HepG2 (cell line): Measurements from ENCODE around the gene SLC45A2. TPM values are rescaled to one million over a fixed set of nuclear protein-coding genes. Genes with fewer than 3 reads are reported as not detected.

Experiments
- ATAC-seq: fragments of 200-7000 bp; cut with Tn5 transposase; 3 replicates; pipeline ENCODE4 v1.9.1; 2020; ENCODE audit warnings: mild to moderate bottlenecking, moderate library complexity
- BruUV-seq: library from RNA; stranded (reverse); fragments of 400-500 nt; replicated peaks from 2 replicates; lab custom pipeline; 2021; lab: Mats Ljungman, UMichigan
- CTCF ChIA-PET: fragments of 300-600 bp; formaldehyde crosslinking; extraction: SDS; loops from one replicate; lab custom pipeline; 2021; ENCODE audit warnings: low total read pairs, inconsistent platforms, low intra/inter-chr PET ratio; lab: Yijun Ruan, JAX
- POLR2A ChIA-PET: fragments of 350-600 bp; sonication (Branson Sonifier 250); formaldehyde crosslinking; loops from one replicate; lab custom pipeline; 2020; ENCODE audit warnings: antibody characterized with exemption, inconsistent platforms; lab: Yijun Ruan, JAX
- DNase-seq: peaks from one replicate; pipeline ENCODE4 v3.0.0-alpha.2; 2015; ENCODE audit warnings: low spot score
- FAIRE-seq: peaks from 3 replicates; lab custom pipeline; 2011; peaks lifted over from hg19 to GRCh38; lab: Jason Lieb, UNC
- H2AFZ ChIP-seq: one replicate; pipeline ENCODE4 v1.6.1; 2011; ENCODE audit warnings: low read length, inconsistent platforms
- H3K27ac ChIP-seq: fragments of 300-600 bp; 3 replicates; pipeline ENCODE4 v1.8.0; 2011; ENCODE audit warnings: mixed run types, mild to moderate bottlenecking, mixed read lengths, low read length, inconsistent platforms; ENCODE audit not compliant: insufficient read depth; ENCODE audit errors: extremely low read length
- H3K27me3 ChIP-seq, 2 experiments: fragments of 200-600 bp in 1 of 2; 2 replicates in 1 of 2; 3 replicates in 1 of 2; pipeline versions ENCODE4 v1.6.0 to v1.8.0; 2011; ENCODE audit warnings: low read length in 2 of 2, mild to moderate bottlenecking in 2 of 2, moderate library complexity in 2 of 2, inconsistent platforms in 1 of 2; ENCODE audit not compliant: insufficient read depth in 2 of 2, control insufficient read depth in 1 of 2
- H3K36me3 ChIP-seq, 2 experiments: fragments of 200-600 bp in 1 of 2; replicated peaks in 1 of 2; 2 replicates in 1 of 2; 3 replicates in 1 of 2; pipeline versions ENCODE4 v1.5.1 to v1.8.0; 2011; ENCODE audit warnings: low read length in 2 of 2, inconsistent platforms in 1 of 2; ENCODE audit not compliant: insufficient read depth in 2 of 2, control insufficient read depth in 1 of 2
- H3K4me1 ChIP-seq: 2 replicates; pipeline ENCODE4 v1.5.1; 2012; ENCODE audit warnings: low read length, inconsistent platforms; ENCODE audit not compliant: insufficient read depth
- H3K4me2 ChIP-seq: 2 replicates; pipeline ENCODE4 v1.6.0; 2011; ENCODE audit warnings: low read depth, low read length, inconsistent platforms
- H3K4me3 ChIP-seq, 3 experiments: fragments of 200-600 bp in 1 of 3; sonication (generic), shearing (Covaris generic) in 1 of 3; replicated peaks in 1 of 3; 2 replicates each; pipeline ENCODE4 v1.5.1; 2011 to 2016; ENCODE audit warnings: low read length in 3 of 3, inconsistent platforms in 2 of 3, low read depth in 2 of 3, mild to moderate bottlenecking in 2 of 3, control low read depth in 1 of 3, mixed read lengths in 1 of 3; ENCODE audit not compliant: insufficient read depth in 1 of 3
- H3K79me2 ChIP-seq: one replicate; pipeline ENCODE4 v1.6.1; 2011; ENCODE audit warnings: low read length, inconsistent platforms; ENCODE audit not compliant: insufficient read depth
- H3K9ac ChIP-seq: 2 replicates; pipeline ENCODE4 v1.6.0; 2011; ENCODE audit warnings: mild to moderate bottlenecking, low read depth, low read length, inconsistent platforms; ENCODE audit not compliant: insufficient read depth
- H3K9me3 ChIP-seq: 2 replicates; pipeline ENCODE4 v1.5.1; 2012; ENCODE audit warnings: mild to moderate bottlenecking, low read length
- H4K20me1 ChIP-seq: 2 replicates; pipeline ENCODE4 v1.6.0; 2011; ENCODE audit warnings: inconsistent platforms, mild to moderate bottlenecking, low read length, moderate library complexity; ENCODE audit not compliant: insufficient read depth
- ATF3 ChIP-seq: sonication (generic); formaldehyde crosslinking; IDR thresholded peaks from 2 replicates; pipeline ENCODE4 v1.4.0; 2020; ENCODE audit warnings: missing genetic modification reagents
- NFIC ChIP-seq: IDR thresholded peaks from 2 replicates; pipeline ENCODE4 v1.6.1; 2012; ENCODE audit warnings: mild to moderate bottlenecking, low read length, inconsistent platforms
- PHF21A ChIP-seq: sonication (generic); formaldehyde crosslinking; IDR thresholded peaks from 2 replicates; pipeline ENCODE4 v1.5.0; 2020; ENCODE audit warnings: mild to moderate bottlenecking, missing genetic modification reagents
- RXRA ChIP-seq: sonication (generic); formaldehyde crosslinking; IDR thresholded peaks from 2 replicates; pipeline ENCODE4 v1.5.1; 2020; ENCODE audit warnings: missing genetic modification reagents
- SALL1 ChIP-seq: sonication (generic); formaldehyde crosslinking; IDR thresholded peaks from 2 replicates; pipeline ENCODE4 v1.8.0; 2022; ENCODE audit warnings: mild to moderate bottlenecking, missing genetic modification reagents
- TSC22D2 ChIP-seq: sonication (generic); formaldehyde crosslinking; IDR thresholded peaks from 2 replicates; pipeline ENCODE4 v1.5.1; 2020; ENCODE audit warnings: missing genetic modification reagents, mild to moderate bottlenecking, borderline replicate concordance
- ZHX2 ChIP-seq, 2 experiments: sonication (generic) in 1 of 2; formaldehyde crosslinking in 1 of 2; IDR thresholded peaks; 2 replicates each; pipeline versions ENCODE4 v1.6.1 to v1.9.0; 2014 to 2022; ENCODE audit warnings: antibody characterized with exemption in 1 of 2, borderline replicate concordance in 1 of 2, inconsistent platforms in 1 of 2, low read depth in 1 of 2, missing genetic modification reagents in 1 of 2
- ZNF234 ChIP-seq: sonication (generic); formaldehyde crosslinking; conservative IDR thresholded peaks from 2 replicates; pipeline ENCODE4 v1.5.1; 2020; ENCODE audit warnings: mild to moderate bottlenecking, missing genetic modification reagents
- ZNF274 ChIP-seq: sonication (generic); formaldehyde crosslinking; IDR thresholded peaks from 2 replicates; pipeline ENCODE4 v1.5.1; 2020; ENCODE audit warnings: mild to moderate bottlenecking, missing genetic modification reagents
- ZNF713 ChIP-seq: sonication (generic); formaldehyde crosslinking; IDR thresholded peaks from 2 replicates; pipeline ENCODE4 v1.4.0; 2020; ENCODE audit warnings: mild to moderate bottlenecking, missing genetic modification reagents
- WGBS: methylation state at CpG from one replicate; pipeline ENCODE4 v1.1.6; 2017; ENCODE audit warnings: low lambda C conversion rate; 5-methylcytosine and 5-hydroxymethylcytosine counted together
- in situ Hi-C: cut with HindIII; loops from 2 replicates; pipeline ENCODE4 v1.10.0; 2017; ENCODE audit warnings: low pct_unique_long_range_greater_than_20kb; ENCODE audit not compliant: extremely low pct_ligation_motif_present
- intact Hi-C: fragments of 100-400 bp; cut with micrococcal nuclease; formaldehyde crosslinking; loops from one replicate; pipeline ENCODE4 v1.10.0; 2022; ENCODE audit not compliant: unreplicated experiment
- polyA plus RNA-seq, 8 experiments: library from polyadenylated mRNA; depleted of rRNA in 3 of 8; stranded (reverse) in 7 of 8; unstranded in 1 of 8; fragments of >200 nt; fragmentation: Illumina TruSeq in 4 of 8; extraction: Trizol in 4 of 8; gene quantifications; 2 replicates each; pipeline versions ENCODE4 v1.2.1 to v1.2.3, GENCODE V29; 2011 to 2016; ENCODE audit warnings: low read depth in 4 of 8, missing spikeins in 1 of 8, mixed read lengths in 1 of 8; ENCODE audit not compliant: insufficient read depth in 1 of 8
- total RNA-seq, 5 experiments: library from RNA; depleted of rRNA; stranded (reverse); fragments of >200 nt; fragmentation: Illumina TruSeq; extraction: Trizol; gene quantifications; 2 replicates each; pipeline ENCODE4 v1.2.3, GENCODE V29; 2016; ENCODE audit warnings: low read depth in 1 of 5

SLC45A2 gene
- total and polyA plus RNA-seq, 2 of the 13 experiments (the other 11 are each of a cell fraction or from before 2014, with no cell fraction given): 0.22 to 0.24 TPM

- POLR2A ChIA-PET: no interaction called here
- Histone ChIP-seq H2AFZ (no peak within 1 kb of the TSS), H3K9ac (no peak within 1 kb of the TSS), H3K27me3 (peaks cover 1 to 15% of the 10 kb centered on the region in 2 experiments; a peak in 3 of 5 replicates), H3K4me3 (no peak within 1 kb of the TSS), H3K4me1 (no peaks in the 10 kb centered on the region), H4K20me1 (no peaks in the 10 kb centered on the region), H3K36me3 (no peaks in the 10 kb centered on the region), H3K27ac (no peak within 1 kb of the TSS), H3K79me2 (no peaks in the 10 kb centered on the region), H3K9me3 (no peaks in the 10 kb centered on the region), H3K4me2 (no peak within 1 kb of the TSS)
- FAIRE-seq (no peak), DNase-seq (no peak), ATAC-seq (no peak; the same call in 2 of the 3 replicates)
- WGBS: 54% methylated on average over 13 of the region's 45 CpGs
- in situ Hi-C loops: loop anchor here (5.0 to 10.0 kb wide), 2 partner anchors 352 to 499 kb away; no protein-coding TSS in a partner anchor
- no TSS peak for BruUV-seq
- TF ChIP-seq ZNF274 (0 out of 2 replicates have a peak, but pooled peaks have one; percentile 5), PHF21A (CRISPR knock-in tag) (no peak)
- CTCF ChIA-PET: no interaction called here
- intact Hi-C loops: loop anchor here (10.0 kb wide), 1 partner anchor 122 kb away; no protein-coding TSS in a partner anchor
Observed at GRCh38 chr5:33936381-33937016, 48.0 kb downstream of the SLC45A2 start, which contains the start of gene RXFP3. Gene RXFP3 (plus strand): TSS chr5:33936386. CDS start chr5:33936741, 355 bp downstream.

- no peaks in the 10 kb centered on the region for H3K79me2 ChIP-seq
- no peak overlapping the region for H3K4me3 ChIP-seq
- BruUV-seq: no TSS peak
- no peaks in the 10 kb centered on the region for H3K36me3 ChIP-seq
- FAIRE-seq: no peak
- peak; percentile 86 for ATAC-seq
- POLR2A ChIA-PET: no interaction called here
- WGBS: 40% methylated on average over 22 of the region's 30 CpGs
- peaks cover 3 to 10% of the 10 kb centered on the region in 2 experiments; a peak in 3 of 5 replicates for H3K27me3 ChIP-seq
- no peaks in the 10 kb centered on the region for H3K4me1 ChIP-seq
- H3K9ac ChIP-seq: no peak overlapping the region
- CTCF ChIA-PET: no interaction called here
- H3K27ac ChIP-seq: no peak overlapping the region
- H3K9me3 ChIP-seq: no peaks in the 10 kb centered on the region
- H2AFZ ChIP-seq: no peak overlapping the region
- intact Hi-C loops (loop anchor here (10.0 kb wide), 1 partner anchor 121 kb away; no protein-coding TSS in a partner anchor), in situ Hi-C loops (loop anchor here (5.0 to 10.0 kb wide), 2 partner anchors 351 to 499 kb away; no protein-coding TSS in a partner anchor)
- no peaks in the 10 kb centered on the region for H4K20me1 ChIP-seq
- no peak overlapping the region for H3K4me2 ChIP-seq
- DNase-seq: no peak
- TF ChIP-seq ZHX2 (IDR thresholded peaks at IDR 0.05; ENCODE audit: low read depth) (no peak), ZHX2 (CRISPR knock-in tag; IDR thresholded peaks at IDR 0.05; ENCODE audit: borderline replicate concordance) (0 out of 2 replicates have a peak, but pooled peaks have one; percentile 35), ZNF713 (CRISPR knock-in tag) (no peak), RXRA (CRISPR knock-in tag) (no peak), SALL1 (peak; percentile 27; the same call in 1 of the 2 replicates), ZNF234 (no peak), NFIC (no peak), ATF3 (CRISPR knock-in tag) (peak; percentile 45; the same call in 1 of the 2 replicates), TSC22D2 (CRISPR knock-in tag) (0 out of 2 replicates have a peak, but pooled peaks have one; percentile 36)
Observed at GRCh38 chr5:33936004-33936380, 48.5 kb downstream of the SLC45A2 start.
